Small intestine (tissue), 7 donors: Measurements from ENCODE around the gene TPRG1L. TPM values are rescaled to one million over a fixed set of nuclear protein-coding genes. Genes with fewer than 3 reads are reported as not detected.
A peak's percentile ranks its signal among the peaks of the same experiment; 100 is the strongest.

Experiments used
- DNase-seq, 2 donors: peaks; one replicate each; pipeline versions ENCODE4 v3.0.0 to v3.0.0-alpha.2; 2013
- FAIRE-seq: peaks from 2 replicates; lab custom pipeline; 2012; peaks lifted over from hg19 to GRCh38; lab: Jason Lieb, UNC
- H3K27ac ChIP-seq, 3 donors: one replicate each; pipeline ENCODE4 v1.5.1; 2013; ENCODE audit warnings: low read length in 2 of 3, mild to moderate bottlenecking in 2 of 3, control low read depth in 1 of 3, inconsistent platforms in 1 of 3, low read depth in 1 of 3, moderate library complexity in 1 of 3
- H3K27me3 ChIP-seq, 3 donors: one replicate each; pipeline ENCODE4 v1.6.1; 2013; ENCODE audit warnings: low read length in 3 of 3, inconsistent platforms in 1 of 3; ENCODE audit not compliant: control insufficient read depth in 3 of 3, insufficient read depth in 3 of 3
- H3K36me3 ChIP-seq, 3 donors: one replicate each; pipeline ENCODE4 v1.6.1; 2013; ENCODE audit warnings: low read length in 3 of 3, inconsistent platforms in 1 of 3, low read depth in 1 of 3, mild to moderate bottlenecking in 1 of 3, moderate library complexity in 1 of 3; ENCODE audit not compliant: control insufficient read depth in 3 of 3, insufficient read depth in 2 of 3
- H3K4me1 ChIP-seq, 3 donors: one replicate each; pipeline ENCODE4 v1.6.1; 2013; ENCODE audit warnings: low read length in 2 of 3, inconsistent platforms in 1 of 3, low read depth in 1 of 3, mild to moderate bottlenecking in 1 of 3, moderate library complexity in 1 of 3; ENCODE audit not compliant: control insufficient read depth in 3 of 3, insufficient read depth in 2 of 3
- H3K4me3 ChIP-seq, 3 donors: one replicate each; pipeline ENCODE4 v1.5.1; 2013; ENCODE audit warnings: low read length in 3 of 3, control low read depth in 1 of 3, inconsistent platforms in 1 of 3, low read depth in 1 of 3, mild to moderate bottlenecking in 1 of 3, moderate library complexity in 1 of 3
- H3K9me3 ChIP-seq, 2 donors: one replicate each; pipeline ENCODE4 v1.6.1; 2013; ENCODE audit warnings: low read depth in 1 of 2, low read length in 1 of 2; ENCODE audit not compliant: control insufficient read depth in 2 of 2, insufficient read depth in 1 of 2
- WGBS, 3 donors: extraction: QIAGEN DNeasy Blood & Tissue Kit; methylation state at CpG; one replicate each; pipeline ENCODE4 v1.1.7; 2013; 5-methylcytosine and 5-hydroxymethylcytosine counted together
- polyA plus RNA-seq, 4 donors: library from polyadenylated mRNA; stranded (reverse) in 3 of 4; unstranded in 1 of 4; fragments of 200-250 nt in 3 of 4; fragments of 120-200 nt in 1 of 4; gene quantifications; one replicate each; pipeline versions ENCODE4 v1.2.1 to v1.2.3, GENCODE V29; 2013
- donor health status: healthy with polysubstance abuse.
- donor health status: control.
- donor health status: control.
- donor health status: Bipolar disorder and iron deficiency.
- donor health status: healthy.

Gene TPRG1L
- polyA plus RNA-seq, 4 donors, result 41.2 to 97.8 (median 92.0) TPM

DNA sequence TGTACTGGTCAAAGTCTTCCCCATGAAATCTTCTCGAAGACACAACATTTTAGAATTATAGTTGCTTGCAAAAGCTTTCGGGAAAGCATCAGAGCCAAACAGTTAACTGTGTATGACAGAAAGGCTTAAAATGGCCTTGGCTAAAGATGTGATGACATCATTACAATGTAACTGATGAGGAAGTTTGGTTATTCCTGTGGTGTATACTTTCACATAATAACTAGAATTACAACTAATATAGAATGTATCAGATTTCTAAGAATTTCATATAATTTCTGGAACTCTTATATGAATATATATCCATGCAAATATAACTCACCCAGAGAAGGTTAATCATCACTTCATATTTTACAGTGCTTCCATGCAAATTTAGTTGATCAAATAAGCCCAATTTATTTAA is 35.9 kb downstream of the TPRG1L start:
- no peak overlapping the region for H3K4me3 ChIP-seq
- WGBS, 3 donors, result 73 to 84% (median 80%) methylated on average over 2 of the region's 2 CpGs
- no peaks in the 10 kb centered on the region for H3K4me1 ChIP-seq
- peaks cover 0 to 18% (median 0%) of the 10 kb centered on the region in 3 donors for H3K27me3 ChIP-seq
- H3K9me3 ChIP-seq, result no peaks in the 10 kb centered on the region
- DNase-seq (no peak), FAIRE-seq (no peak)
- H3K27ac ChIP-seq, result no peak overlapping the region
- H3K36me3 ChIP-seq, result no peaks in the 10 kb centered on the region

DNA sequence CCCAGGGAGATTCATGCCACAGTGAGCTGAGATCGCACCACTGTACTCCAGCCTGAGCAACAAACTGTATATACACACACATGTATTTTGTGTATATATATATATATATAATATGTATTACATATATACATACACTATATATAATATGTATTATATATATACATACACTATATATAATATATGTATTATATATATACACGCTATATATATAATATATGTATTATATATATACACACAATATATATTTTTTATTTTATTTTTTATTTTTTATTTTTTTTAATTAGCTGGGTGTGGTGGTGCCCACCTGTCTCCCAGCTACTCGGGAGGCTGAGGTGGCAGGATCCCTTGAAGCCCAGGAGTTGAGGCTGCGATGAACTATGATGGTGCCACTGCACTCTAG is 36.8 kb downstream of the TPRG1L start:
- DNase-seq (no peak), FAIRE-seq (no peak)
- Histone ChIP-seq H3K4me3 (no peak overlapping the region), H3K36me3 (no peaks in the 10 kb centered on the region), H3K27me3 (peaks cover 0 to 12% (median 0%) of the 10 kb centered on the region in 3 donors), H3K4me1 (no peaks in the 10 kb centered on the region), H3K27ac (no peak overlapping the region), H3K9me3 (no peaks in the 10 kb centered on the region)
- 94 to 95% (median 94%) methylated on average over 4 of the region's 4 CpGs for WGBS, 3 donors

GRCh38 chr1:3662080-3662671 is 37.4 kb downstream of the TPRG1L start:
- no peak for FAIRE-seq
- 83 to 89% (median 85%) methylated on average over 16 of the region's 16 CpGs for WGBS, 3 donors
- no peaks in the 10 kb centered on the region for H3K4me1 ChIP-seq

GRCh38 chr1:3663999-3664699 is 39.3 kb downstream of the TPRG1L start:
- no peak for FAIRE-seq
- H3K27me3 ChIP-seq, result peaks cover 2 to 4% (median 3%) of the 10 kb centered on the region in 3 donors
- no peaks in the 10 kb centered on the region for H3K9me3 ChIP-seq
- H3K4me3 ChIP-seq, result no peak overlapping the region
- no peaks in the 10 kb centered on the region for H3K36me3 ChIP-seq
- WGBS, 3 donors, result 62 to 78% (median 69%) methylated on average over 14 of the region's 14 CpGs
- H3K27ac ChIP-seq, result no peak overlapping the region
- DNase-seq, result no peak
- peaks cover 0 to 4% (median 2%) of the 10 kb centered on the region in 3 donors for H3K4me1 ChIP-seq

More at GRCh38 chr1:3662080-3662671, 37.4 kb downstream of the TPRG1L start:
- H3K4me3 ChIP-seq, result no peak overlapping the region
- no peak for DNase-seq
- no peaks in the 10 kb centered on the region for H3K9me3 ChIP-seq
- peaks cover 0 to 10% (median 2%) of the 10 kb centered on the region in 3 donors for H3K27me3 ChIP-seq
- no peaks in the 10 kb centered on the region for H3K36me3 ChIP-seq
- H3K27ac ChIP-seq, result no peak overlapping the region

DNA sequence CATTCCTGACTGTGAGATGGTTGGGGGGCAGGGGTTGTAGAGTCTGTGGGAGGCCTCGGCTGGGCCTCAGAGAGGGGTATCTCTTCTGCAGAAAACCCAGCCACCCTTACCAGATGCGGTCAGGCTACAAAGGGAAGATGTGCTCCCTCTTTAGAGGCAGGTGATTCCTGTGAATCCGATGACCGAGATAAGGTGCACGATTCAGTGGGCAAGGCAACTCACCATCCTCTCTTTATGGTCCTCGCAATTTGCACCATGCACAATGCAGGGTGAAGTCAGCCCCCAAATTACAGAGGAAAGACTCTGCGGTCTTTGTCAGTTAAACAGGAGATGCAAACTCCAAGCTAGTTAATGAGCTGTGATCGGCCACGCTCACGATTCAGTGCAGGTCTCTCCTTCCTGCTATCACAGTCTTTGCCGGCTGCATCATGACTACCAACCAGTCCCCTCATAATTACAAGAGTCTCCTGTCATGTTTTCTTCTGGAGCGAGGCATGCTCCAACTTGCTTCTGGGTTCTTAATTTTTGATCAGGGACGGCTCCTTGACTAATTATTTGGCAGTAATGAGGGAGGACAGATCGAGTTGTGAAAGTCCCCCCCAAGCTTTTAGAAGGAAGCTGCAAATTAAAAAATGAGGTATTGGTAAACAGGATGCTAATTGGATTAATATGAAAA is 40.0 kb downstream of the TPRG1L start:
- no peaks in the 10 kb centered on the region for H3K9me3 ChIP-seq
- peaks cover 0 to 4% (median 2%) of the 10 kb centered on the region in 3 donors for H3K4me1 ChIP-seq
- H3K36me3 ChIP-seq, result no peaks in the 10 kb centered on the region
- DNase-seq (no peak), FAIRE-seq (no peak)
- no peak overlapping the region for H3K27ac ChIP-seq
- WGBS, 3 donors, result 70 to 81% (median 71%) methylated on average over 14 of the region's 14 CpGs
- H3K4me3 ChIP-seq, result no peak overlapping the region
- peaks cover 2 to 4% (median 3%) of the 10 kb centered on the region in 3 donors for H3K27me3 ChIP-seq

GRCh38 chr1:3668148-3668547 is 43.3 kb downstream of the TPRG1L start:
- no peak for FAIRE-seq
- peaks cover 2 to 15% (median 4%) of the 10 kb centered on the region in 3 donors for H3K27me3 ChIP-seq

DNA sequence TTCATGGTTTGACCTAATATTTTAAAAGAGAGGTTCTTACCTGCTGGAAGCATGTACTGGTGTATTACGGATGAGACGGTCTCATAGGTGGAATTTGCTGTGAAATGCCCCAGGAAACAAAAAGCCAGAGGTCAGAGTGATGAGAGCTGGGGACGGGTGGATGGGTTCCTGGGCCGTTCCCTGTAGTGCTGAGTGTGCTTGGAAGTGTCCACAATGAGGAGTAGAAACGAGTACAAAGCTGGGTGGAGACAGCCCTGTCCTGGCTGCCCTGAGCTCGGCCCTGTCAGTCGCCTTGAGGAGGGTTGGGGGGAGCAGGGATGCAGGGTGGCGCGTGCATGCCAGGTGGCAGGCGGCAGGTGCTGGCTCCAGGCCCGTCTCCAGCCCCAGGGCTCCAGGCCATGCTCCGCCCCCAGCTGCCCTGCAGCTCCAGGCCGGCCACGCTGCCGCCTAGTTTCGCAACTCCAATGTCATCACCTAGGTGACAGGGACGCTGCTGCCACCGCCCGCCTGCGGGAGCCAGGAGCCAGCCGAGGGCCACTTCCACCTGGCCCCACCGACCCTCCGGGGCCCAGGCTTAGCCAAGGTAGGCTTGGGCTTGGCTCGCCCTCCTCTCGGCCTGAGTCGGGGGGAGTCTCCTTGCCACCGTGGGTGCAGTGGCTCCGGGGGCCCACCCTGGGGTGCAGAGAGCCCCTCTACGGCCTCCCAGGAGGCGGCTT is 43.9 kb downstream of the TPRG1L start:
- 9 to 31% (median 21%) methylated on average over 24 to 30 of the region's 30 CpGs for WGBS, 3 donors
- Histone ChIP-seq H3K4me3 (no peak overlapping the region), H3K27me3 (peaks cover 2 to 15% (median 4%) of the 10 kb centered on the region in 3 donors), H3K9me3 (no peaks in the 10 kb centered on the region), H3K4me1 (peaks cover 0 to 4% (median 2%) of the 10 kb centered on the region in 3 donors), H3K36me3 (no peaks in the 10 kb centered on the region), H3K27ac (no peak overlapping the region)
- DNase-seq (peak; percentile 87 to 89), FAIRE-seq (no peak)

More at GRCh38 chr1:3668148-3668547, 43.3 kb downstream of the TPRG1L start:
- DNase-seq, result no peak
- Histone ChIP-seq H3K9me3 (no peaks in the 10 kb centered on the region), H3K4me1 (peaks cover 0 to 4% (median 2%) of the 10 kb centered on the region in 3 donors), H3K27ac (no peak overlapping the region), H3K36me3 (no peaks in the 10 kb centered on the region), H3K4me3 (no peak overlapping the region)
- 58 to 71% (median 64%) methylated on average over 8 of the region's 8 CpGs for WGBS, 3 donors

DNA sequence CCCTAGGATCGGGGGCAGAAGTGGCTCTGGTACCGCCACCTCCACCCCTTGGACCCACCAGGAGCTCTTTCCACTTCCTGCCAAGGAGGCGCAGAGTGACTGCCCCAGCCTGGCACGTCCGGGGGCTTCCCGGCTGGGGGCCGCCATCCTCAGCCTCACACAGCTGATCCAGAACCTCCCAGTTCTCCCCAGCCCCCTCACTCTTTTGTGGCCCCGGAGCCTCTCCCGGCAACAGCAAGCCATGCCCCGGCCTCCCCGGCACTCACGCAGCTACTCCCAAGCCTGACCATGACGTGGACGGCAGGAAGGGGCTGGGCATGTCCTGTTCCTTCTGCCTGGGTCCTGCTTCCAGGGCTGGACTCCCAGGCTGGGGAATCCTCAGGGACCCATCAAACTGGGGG is 44.6 kb downstream of the TPRG1L start:
- Histone ChIP-seq H3K27ac (no peak overlapping the region), H3K4me3 (no peak overlapping the region), H3K4me1 (peaks cover 0 to 9% (median 2%) of the 10 kb centered on the region in 3 donors), H3K9me3 (no peaks in the 10 kb centered on the region), H3K27me3 (peaks cover 2 to 15% (median 4%) of the 10 kb centered on the region in 3 donors), H3K36me3 (no peaks in the 10 kb centered on the region)
- WGBS, 3 donors, result 43 to 73% (median 54%) methylated on average over 10 to 14 of the region's 14 CpGs
- DNase-seq (no peak), FAIRE-seq (no peak)
